Thoracic aorta (tissue), 2 donors: ENCODE measurements around the gene USP54. TPM values are rescaled to one million over a fixed set of nuclear protein-coding genes. Genes with fewer than 3 reads are reported as not detected.

Source experiments
- ATAC-seq: fragments of 150-250 bp; one replicate; pipeline ENCODE4 v1.8.0; 2017; ENCODE audit warnings: low read depth; ENCODE audit not compliant: insufficient number of reproducible peaks, low FRiP score
- DNase-seq: peaks from one replicate; pipeline ENCODE4 v3.0.0-alpha.2; 2020; ENCODE audit warnings: low spot score
- H3K27ac ChIP-seq, 2 donors: fragments of 200-600 bp; sonication (generic); 1 replicate in 1 of 2; 2 replicates in 1 of 2; pipeline ENCODE4 v1.5.1; 2016; ENCODE audit warnings: mild to moderate bottlenecking in 2 of 2, moderate library complexity in 2 of 2
- H3K27me3 ChIP-seq: fragments of 200-600 bp; sonication (generic); replicated peaks from 2 replicates; pipeline ENCODE4 v1.6.0; 2016; ENCODE audit warnings: mild to moderate bottlenecking; ENCODE audit not compliant: insufficient read depth
- H3K36me3 ChIP-seq: fragments of 200-600 bp; sonication (generic); one replicate; pipeline ENCODE4 v1.5.1; 2016
- H3K4me1 ChIP-seq, 2 donors: fragments of 200-600 bp; sonication (generic); 1 replicate in 1 of 2; 2 replicates in 1 of 2; pipeline versions ENCODE4 v1.5.1 to v1.6.0; 2016; ENCODE audit warnings: low read depth in 2 of 2, mild to moderate bottlenecking in 1 of 2; ENCODE audit not compliant: control insufficient read depth in 1 of 2
- H3K4me3 ChIP-seq: fragments of 200-600 bp; sonication (generic); 2 replicates; pipeline ENCODE4 v1.5.1; 2016; ENCODE audit warnings: mild to moderate bottlenecking
- H3K9me3 ChIP-seq: fragments of 200-600 bp; sonication (generic); 2 replicates; pipeline ENCODE4 v1.5.1; 2016
- CTCF ChIP-seq: fragments of 200-600 bp; sonication (generic); IDR thresholded peaks from one replicate; pipeline ENCODE4 v1.5.1; 2019; ENCODE audit warnings: antibody characterized with exemption
- total RNA-seq, 2 donors: library from RNA; depleted of rRNA; stranded (reverse); fragments of >200 nt; gene quantifications; one replicate each; pipeline versions ENCODE4 v1.1.0 to v1.2.3, GENCODE V29; 2016

USP54 gene
- total RNA-seq, 2 donors from 2014 or later: 20.1 to 45.1 TPM

- Histone ChIP-seq H3K4me3 (no peak overlapping the region), H3K9me3 (no peaks in the 10 kb centered on the region), H3K36me3 (no peaks in the 10 kb centered on the region), H3K27ac (no peak overlapping the region), H3K27me3 (no peaks in the 10 kb centered on the region), H3K4me1 (peaks cover 3 to 15% of the 10 kb centered on the region in 2 donors)
- DNase-seq (no peak), ATAC-seq (no peak)
- TF ChIP-seq CTCF: no peak
Measured at GRCh38 chr10:73629165-73629564, 38.0 kb upstream of the USP54 start.

GRCh38 chr10:73628405-73628804, 37.3 kb upstream of the USP54 start:
- Histone ChIP-seq H3K27me3 (no peaks in the 10 kb centered on the region), H3K27ac (no peak overlapping the region), H3K4me3 (no peak overlapping the region), H3K36me3 (no peaks in the 10 kb centered on the region), H3K4me1 (peaks cover 3 to 15% of the 10 kb centered on the region in 2 donors), H3K9me3 (no peaks in the 10 kb centered on the region)
- no peak for ATAC-seq
- no peak for DNase-seq
- TF ChIP-seq CTCF: no peak

GRCh38 chr10:73627300-73627699, 36.2 kb upstream of the USP54 start:
- Histone ChIP-seq H3K27ac (no peak overlapping the region), H3K4me3 (no peak overlapping the region), H3K9me3 (no peaks in the 10 kb centered on the region), H3K36me3 (no peaks in the 10 kb centered on the region), H3K4me1 (peaks cover 3 to 15% of the 10 kb centered on the region in 2 donors), H3K27me3 (no peaks in the 10 kb centered on the region)
- no peak for TF ChIP-seq CTCF
- no peak for DNase-seq
- ATAC-seq: no peak

GRCh38 chr10:73625884-73626752, 35.0 kb upstream of the USP54 start:
- DNase-seq: peak; percentile 94
- H3K9me3 ChIP-seq: no peaks in the 10 kb centered on the region
- H3K27me3 ChIP-seq: no peaks in the 10 kb centered on the region
- H3K4me3 ChIP-seq: peak overlapping the region; percentile 91
- H3K4me1 ChIP-seq: peaks cover 3 to 15% of the 10 kb centered on the region in 2 donors
- H3K27ac ChIP-seq: peak overlapping the region; percentile 71 to 78
- ATAC-seq: peak; percentile 94
- H3K36me3 ChIP-seq: no peaks in the 10 kb centered on the region
- no peak for TF ChIP-seq CTCF

GRCh38 chr10:73625004-73625883, 34.1 kb upstream of the USP54 start:
- ATAC-seq: peak; percentile 6
- no peaks in the 10 kb centered on the region for H3K27me3 ChIP-seq
- peak overlapping the region; percentile 71 to 78 for H3K27ac ChIP-seq
- DNase-seq: no peak
- H3K36me3 ChIP-seq: no peaks in the 10 kb centered on the region
- H3K9me3 ChIP-seq: no peaks in the 10 kb centered on the region
- peak overlapping the region; percentile 91 for H3K4me3 ChIP-seq
- no peak for TF ChIP-seq CTCF
- peaks cover 3 to 15% of the 10 kb centered on the region in 2 donors for H3K4me1 ChIP-seq
